DOHH2 (cell line): ENCODE measurements around the gene LYZL1.

Experiments used
- H3F3A ChIP-seq: fragments of 200-600 bp; sonication (generic), shearing (Covaris generic); 2 replicates; pipeline ENCODE4 v1.6.0; 2016; ENCODE audit warnings: antibody characterized with exemption, mild to moderate bottlenecking; ENCODE audit not compliant: control insufficient read depth, insufficient read depth
- H3K27ac ChIP-seq: fragments of 200-600 bp; sonication (generic); 2 replicates; pipeline ENCODE4 v1.5.1; 2014; ENCODE audit warnings: low read depth, mild to moderate bottlenecking, low read length, moderate library complexity
- H3K27me3 ChIP-seq: fragments of 200-600 bp; sonication (generic); 2 replicates; pipeline ENCODE4 v1.6.1; 2014; ENCODE audit warnings: mild to moderate bottlenecking, low read length, mixed read lengths; ENCODE audit not compliant: control insufficient read depth
- H3K36me3 ChIP-seq: fragments of 200-600 bp; sonication (generic); 2 replicates; pipeline ENCODE4 v1.6.1; 2014; ENCODE audit warnings: mild to moderate bottlenecking, low read length, moderate library complexity, mixed read lengths; ENCODE audit not compliant: control insufficient read depth
- H3K4me1 ChIP-seq: fragments of 200-600 bp; sonication (generic); 2 replicates; pipeline ENCODE4 v1.6.1; 2014; ENCODE audit warnings: mild to moderate bottlenecking, low read length, mixed read lengths; ENCODE audit not compliant: control insufficient read depth
- H3K4me2 ChIP-seq: fragments of 200-600 bp; sonication (generic); 2 replicates; pipeline ENCODE4 v1.6.0; 2014; ENCODE audit warnings: mild to moderate bottlenecking, low read length, moderate library complexity
- H3K4me3 ChIP-seq: fragments of 200-600 bp; sonication (generic); 2 replicates; pipeline ENCODE4 v1.5.1; 2014; ENCODE audit warnings: mild to moderate bottlenecking, low read length, mixed read lengths
- H3K79me2 ChIP-seq: fragments of 200-600 bp; sonication (generic); 2 replicates; pipeline ENCODE4 v1.6.1; 2014; ENCODE audit warnings: mild to moderate bottlenecking, low read length, mixed read lengths; ENCODE audit not compliant: control insufficient read depth
- H3K9me2 ChIP-seq: fragments of 200-600 bp; sonication (generic); replicated peaks from 2 replicates; pipeline ENCODE4 v1.6.1; 2014; ENCODE audit warnings: mild to moderate bottlenecking, low read length, mixed read lengths; ENCODE audit not compliant: control insufficient read depth
- H3K9me3 ChIP-seq: fragments of 200-600 bp; sonication (generic); 2 replicates; pipeline ENCODE4 v1.6.1; 2014; ENCODE audit warnings: antibody characterized with exemption, low read length, mixed read lengths; ENCODE audit not compliant: control insufficient read depth, insufficient read depth
- H4K20me1 ChIP-seq: fragments of 200-600 bp; sonication (generic); 2 replicates; pipeline ENCODE4 v1.6.0; 2014; ENCODE audit warnings: low read depth, mild to moderate bottlenecking, antibody characterized with exemption, low read length, moderate library complexity; ENCODE audit not compliant: control insufficient read depth, insufficient read depth
- EZH2phosphoT487 ChIP-seq: fragments of 200-600 bp; sonication (generic); IDR thresholded peaks from 2 replicates; pipeline ENCODE4 v1.6.1; 2017; ENCODE audit warnings: borderline replicate concordance, mild to moderate bottlenecking, antibody characterized with exemption, low read length, moderate library complexity, mixed read lengths
- TF ChIP-seq, protein P1 (sequence below): fragments of 200-600 bp; sonication (generic); IDR thresholded peaks from one replicate; pipeline ENCODE4 v1.5.1; 2014; ENCODE audit warnings: antibody characterized with exemption, mild to moderate bottlenecking, low read depth, low read length; ENCODE audit not compliant: poor library complexity, severe bottlenecking

Gene LYZL1

DNA sequence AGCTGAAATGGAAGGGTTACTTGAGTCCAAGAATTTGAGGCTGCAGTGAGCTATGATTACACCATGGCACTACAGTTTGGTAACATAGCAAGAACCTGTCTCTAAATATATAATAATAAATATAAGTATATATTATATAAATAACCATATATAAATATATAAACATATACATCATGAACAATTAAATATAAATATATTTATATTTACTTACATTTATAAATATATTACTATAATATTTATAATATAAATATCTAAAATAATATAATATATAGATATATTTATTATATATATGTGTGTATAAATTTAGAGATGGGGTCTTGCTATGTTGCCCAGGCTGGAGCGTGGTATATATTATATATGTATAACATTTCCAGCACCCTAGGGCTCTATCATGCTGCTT, 42.4 kb upstream of the LYZL1 start:
- Histone ChIP-seq H3K79me2 (no peaks in the 10 kb centered on the region), H3K27ac (no peak overlapping the region)
- TF ChIP-seq, protein P1, sequence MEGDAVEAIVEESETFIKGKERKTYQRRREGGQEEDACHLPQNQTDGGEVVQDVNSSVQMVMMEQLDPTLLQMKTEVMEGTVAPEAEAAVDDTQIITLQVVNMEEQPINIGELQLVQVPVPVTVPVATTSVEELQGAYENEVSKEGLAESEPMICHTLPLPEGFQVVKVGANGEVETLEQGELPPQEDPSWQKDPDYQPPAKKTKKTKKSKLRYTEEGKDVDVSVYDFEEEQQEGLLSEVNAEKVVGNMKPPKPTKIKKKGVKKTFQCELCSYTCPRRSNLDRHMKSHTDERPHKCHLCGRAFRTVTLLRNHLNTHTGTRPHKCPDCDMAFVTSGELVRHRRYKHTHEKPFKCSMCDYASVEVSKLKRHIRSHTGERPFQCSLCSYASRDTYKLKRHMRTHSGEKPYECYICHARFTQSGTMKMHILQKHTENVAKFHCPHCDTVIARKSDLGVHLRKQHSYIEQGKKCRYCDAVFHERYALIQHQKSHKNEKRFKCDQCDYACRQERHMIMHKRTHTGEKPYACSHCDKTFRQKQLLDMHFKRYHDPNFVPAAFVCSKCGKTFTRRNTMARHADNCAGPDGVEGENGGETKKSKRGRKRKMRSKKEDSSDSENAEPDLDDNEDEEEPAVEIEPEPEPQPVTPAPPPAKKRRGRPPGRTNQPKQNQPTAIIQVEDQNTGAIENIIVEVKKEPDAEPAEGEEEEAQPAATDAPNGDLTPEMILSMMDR = no peak
- no peak for TF ChIP-seq EZH2phosphoT487

DNA sequence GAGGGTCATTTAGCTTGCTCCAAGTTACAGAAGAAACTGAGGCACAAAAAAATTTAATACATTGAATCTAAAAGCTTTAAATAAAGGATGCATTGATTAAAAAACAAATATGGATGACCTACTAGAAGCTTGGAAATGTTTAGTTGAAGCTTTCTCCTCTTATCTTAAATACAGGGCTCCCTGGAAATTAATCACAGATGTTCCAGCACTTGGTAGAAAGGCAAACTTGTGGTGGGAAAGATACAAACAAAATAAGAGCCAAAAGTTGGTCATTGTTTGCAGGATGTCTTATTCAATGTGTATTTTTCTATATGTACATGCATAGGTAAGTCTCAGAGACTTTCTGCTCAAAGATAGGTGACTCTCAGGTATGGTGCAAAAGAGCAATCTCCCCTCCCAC, 40.7 kb upstream of the LYZL1 start:
- H4K20me1 ChIP-seq = no peaks in the 10 kb centered on the region

More for the DNA sequence above, 42.4 kb upstream of the LYZL1 start:
- no peaks in the 10 kb centered on the region for H3K9me3 ChIP-seq
- H3F3A ChIP-seq = no peaks in the 10 kb centered on the region
- no peaks in the 10 kb centered on the region; the same call in 1 of the 2 replicates for H3K9me2 ChIP-seq
- no peaks in the 10 kb centered on the region for H3K4me1 ChIP-seq
- H3K4me2 ChIP-seq = no peak overlapping the region
- no peaks in the 10 kb centered on the region for H3K36me3 ChIP-seq
- no peak overlapping the region for H3K4me3 ChIP-seq
- no peaks in the 10 kb centered on the region for H3K27me3 ChIP-seq
- H4K20me1 ChIP-seq = no peaks in the 10 kb centered on the region

DNA sequence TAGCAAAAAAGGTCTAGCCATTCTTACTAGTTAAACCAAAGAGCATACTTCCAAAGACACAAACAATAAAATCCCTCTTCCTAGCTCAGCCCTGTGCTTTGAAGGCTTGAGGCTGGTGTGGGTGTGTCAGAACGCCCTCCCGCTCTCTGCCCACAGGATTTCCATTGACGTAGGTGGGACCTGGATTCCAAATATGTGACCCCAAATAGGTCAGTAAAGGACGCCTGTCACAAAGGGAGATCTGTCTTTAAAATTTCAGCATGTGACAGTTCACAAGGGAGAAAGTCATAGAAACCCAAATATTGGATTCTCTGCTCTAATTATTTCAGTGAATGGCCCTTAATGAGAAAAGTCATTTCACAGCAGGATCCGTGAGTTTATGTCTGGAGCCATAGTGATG, 39.9 kb upstream of the LYZL1 start:
- H3K27me3 ChIP-seq = no peaks in the 10 kb centered on the region
- H3K27ac ChIP-seq = no peak overlapping the region
- H4K20me1 ChIP-seq = no peaks in the 10 kb centered on the region
- H3K9me3 ChIP-seq = no peaks in the 10 kb centered on the region
- H3K4me1 ChIP-seq = no peaks in the 10 kb centered on the region
- H3K4me2 ChIP-seq = no peak overlapping the region
- no peaks in the 10 kb centered on the region for H3K79me2 ChIP-seq
- TF ChIP-seq EZH2phosphoT487 = no peak
- TF ChIP-seq, protein P1 = no peak
- no peaks in the 10 kb centered on the region; the same call in 1 of the 2 replicates for H3K9me2 ChIP-seq
- H3F3A ChIP-seq = no peaks in the 10 kb centered on the region
- no peaks in the 10 kb centered on the region for H3K36me3 ChIP-seq
- H3K4me3 ChIP-seq = no peak overlapping the region

More for the DNA sequence above, 40.7 kb upstream of the LYZL1 start:
- TF ChIP-seq EZH2phosphoT487 = no peak
- TF ChIP-seq, protein P1 = no peak
- Histone ChIP-seq H3K4me3 (no peak overlapping the region), H3K4me1 (no peaks in the 10 kb centered on the region), H3F3A (no peaks in the 10 kb centered on the region), H3K79me2 (no peaks in the 10 kb centered on the region), H3K9me3 (no peaks in the 10 kb centered on the region), H3K9me2 (no peaks in the 10 kb centered on the region; the same call in 1 of the 2 replicates), H3K27me3 (no peaks in the 10 kb centered on the region), H3K4me2 (no peak overlapping the region), H3K27ac (no peak overlapping the region), H3K36me3 (no peaks in the 10 kb centered on the region)

DNA sequence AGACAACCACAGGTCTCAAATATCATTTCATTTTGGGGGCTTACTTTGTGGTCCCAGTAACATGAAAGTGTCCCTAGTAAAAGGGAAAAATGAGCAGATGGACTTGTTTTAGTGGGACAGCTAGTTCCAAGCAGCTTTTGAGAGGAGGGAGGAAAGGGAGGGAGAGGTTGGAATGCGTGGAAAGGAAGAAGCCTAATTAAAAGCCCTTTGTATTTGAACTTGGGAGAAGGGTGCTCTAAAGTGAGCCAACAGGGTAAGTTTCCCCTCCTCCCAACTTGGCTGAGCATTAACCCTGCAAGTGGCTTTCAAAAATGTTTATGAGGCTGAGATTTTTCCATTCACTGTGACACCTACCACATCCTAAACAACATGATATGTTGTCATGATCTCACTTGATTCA, 38.8 kb upstream of the LYZL1 start:
- Histone ChIP-seq H3F3A (no peaks in the 10 kb centered on the region), H3K4me3 (no peak overlapping the region), H4K20me1 (no peaks in the 10 kb centered on the region), H3K9me3 (no peaks in the 10 kb centered on the region), H3K27me3 (no peaks in the 10 kb centered on the region), H3K4me1 (no peaks in the 10 kb centered on the region), H3K4me2 (no peak overlapping the region), H3K79me2 (no peaks in the 10 kb centered on the region), H3K9me2 (no peaks in the 10 kb centered on the region; the same call in 1 of the 2 replicates), H3K36me3 (no peaks in the 10 kb centered on the region), H3K27ac (no peak overlapping the region)
- TF ChIP-seq EZH2phosphoT487 = no peak
- TF ChIP-seq, protein P1 = no peak
